HCT116 (cell line): Measurements from ENCODE around the gene IBA57.

ENCODE experiments used
- CBX3 ChIP-seq: IDR thresholded peaks from 2 replicates; pipeline ENCODE4 v1.6.1; 2012; ENCODE audit warnings: low read depth
- EZH2 ChIP-seq: fragments of 200-600 bp; sonication (generic); IDR thresholded peaks from 2 replicates; pipeline ENCODE4 v1.6.1; 2017; ENCODE audit warnings: antibody characterized with exemption, mixed run types
- POLR2A ChIP-seq: IDR thresholded peaks from 2 replicates; pipeline ENCODE4 v1.7.0; 2011; ENCODE audit warnings: borderline replicate concordance; ENCODE audit not compliant: insufficient read depth, insufficient read length; ENCODE audit errors: extremely low read depth
- RAD21 ChIP-seq: IDR thresholded peaks from 2 replicates; pipeline ENCODE4 v1.6.1; 2012; ENCODE audit warnings: low read depth, mild to moderate bottlenecking
- TF ChIP-seq, protein P1 (sequence below), 3 experiments: fragments of 200-600 bp in 1 of 3; sonication (generic) in 1 of 3; IDR thresholded peaks in 2 of 3; conservative IDR thresholded peaks in 1 of 3; 2 replicates each; pipeline ENCODE4 v1.5.1; 2012 to 2017; ENCODE audit warnings: low read depth in 2 of 3, low read length in 2 of 3, antibody characterized with exemption in 1 of 3, borderline replicate concordance in 1 of 3, control low read depth in 1 of 3, mild to moderate bottlenecking in 1 of 3, mixed read lengths in 1 of 3, mixed run types in 1 of 3, moderate library complexity in 1 of 3; ENCODE audit not compliant: insufficient read depth in 1 of 3

DNA sequence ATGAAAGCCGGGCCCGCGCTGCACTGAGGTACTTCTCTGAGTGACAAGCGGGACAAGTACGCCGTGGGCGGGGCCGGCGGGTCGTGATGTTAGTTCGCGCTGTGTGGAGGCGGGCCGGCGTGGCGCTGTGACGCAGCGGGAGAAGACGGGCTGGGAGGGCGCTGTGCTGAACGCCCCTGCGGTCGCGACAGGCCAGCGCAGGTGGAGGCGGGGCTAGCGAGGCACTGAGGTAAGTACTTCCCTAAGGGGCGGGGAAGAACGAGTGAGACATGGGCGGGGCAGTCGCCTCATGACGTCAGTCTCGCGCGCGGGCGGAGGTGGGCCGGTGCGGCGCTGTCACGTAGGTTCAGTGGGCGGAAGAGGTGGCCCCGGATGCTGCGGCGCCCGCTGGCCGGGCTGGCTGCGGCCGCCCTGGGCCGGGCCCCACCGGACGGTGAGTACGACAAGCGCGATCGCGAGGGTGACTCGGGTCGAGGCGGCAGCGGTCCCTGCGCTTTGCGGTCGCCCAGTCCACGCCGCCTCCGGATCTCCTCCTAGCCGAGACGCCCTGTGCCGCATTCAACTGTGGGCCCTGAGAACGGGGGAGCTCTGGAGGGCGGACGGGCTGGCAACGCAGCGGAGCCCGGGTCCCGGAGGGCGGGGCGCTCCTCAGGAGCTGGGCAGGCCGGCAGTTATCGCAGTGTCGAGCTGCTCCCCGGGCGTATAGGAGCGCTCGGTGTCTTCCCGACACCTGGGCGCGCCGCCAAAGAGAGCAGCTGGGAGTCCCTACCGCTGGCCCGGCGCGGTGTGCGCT, 25.5 kb upstream of the IBA57 start, which contains the start of gene GUK1:
- TF ChIP-seq, protein P1, sequence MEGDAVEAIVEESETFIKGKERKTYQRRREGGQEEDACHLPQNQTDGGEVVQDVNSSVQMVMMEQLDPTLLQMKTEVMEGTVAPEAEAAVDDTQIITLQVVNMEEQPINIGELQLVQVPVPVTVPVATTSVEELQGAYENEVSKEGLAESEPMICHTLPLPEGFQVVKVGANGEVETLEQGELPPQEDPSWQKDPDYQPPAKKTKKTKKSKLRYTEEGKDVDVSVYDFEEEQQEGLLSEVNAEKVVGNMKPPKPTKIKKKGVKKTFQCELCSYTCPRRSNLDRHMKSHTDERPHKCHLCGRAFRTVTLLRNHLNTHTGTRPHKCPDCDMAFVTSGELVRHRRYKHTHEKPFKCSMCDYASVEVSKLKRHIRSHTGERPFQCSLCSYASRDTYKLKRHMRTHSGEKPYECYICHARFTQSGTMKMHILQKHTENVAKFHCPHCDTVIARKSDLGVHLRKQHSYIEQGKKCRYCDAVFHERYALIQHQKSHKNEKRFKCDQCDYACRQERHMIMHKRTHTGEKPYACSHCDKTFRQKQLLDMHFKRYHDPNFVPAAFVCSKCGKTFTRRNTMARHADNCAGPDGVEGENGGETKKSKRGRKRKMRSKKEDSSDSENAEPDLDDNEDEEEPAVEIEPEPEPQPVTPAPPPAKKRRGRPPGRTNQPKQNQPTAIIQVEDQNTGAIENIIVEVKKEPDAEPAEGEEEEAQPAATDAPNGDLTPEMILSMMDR (IDR thresholded peaks at IDR 0.05 in 2 of 3, conservative IDR thresholded peaks at IDR 0.05 in 1 of 3; ENCODE audit: borderline replicate concordance in 1 of 3, insufficient read depth in 1 of 3, low read depth in 2 of 3, low read length in 2 of 3), result no peak
- TF ChIP-seq EZH2 (no peak), CBX3 (no peak), RAD21 (no peak), POLR2A (peak; percentile 54)
